HepG2 (cell line): ENCODE measurements around the gene HAPLN2. TPM values are rescaled to one million over a fixed set of nuclear protein-coding genes. Genes with fewer than 3 reads are reported as not detected.
A peak's percentile ranks its signal among the peaks of the same experiment; 100 is the strongest.

Source experiments
- ATAC-seq: fragments of 200-7000 bp; cut with Tn5 transposase; 3 replicates; pipeline ENCODE4 v1.9.1; 2020; ENCODE audit warnings: mild to moderate bottlenecking, moderate library complexity
- BruUV-seq: library from RNA; stranded (reverse); fragments of 400-500 nt; replicated peaks from 2 replicates; lab custom pipeline; 2021; lab: Mats Ljungman, UMichigan
- CTCF ChIA-PET: fragments of 300-600 bp; formaldehyde crosslinking; extraction: SDS; loops from one replicate; lab custom pipeline; 2021; ENCODE audit warnings: low total read pairs, inconsistent platforms, low intra/inter-chr PET ratio; lab: Yijun Ruan, JAX
- POLR2A ChIA-PET: fragments of 350-600 bp; sonication (Branson Sonifier 250); formaldehyde crosslinking; loops from one replicate; lab custom pipeline; 2020; ENCODE audit warnings: antibody characterized with exemption, inconsistent platforms; lab: Yijun Ruan, JAX
- DNase-seq: peaks from one replicate; pipeline ENCODE4 v3.0.0-alpha.2; 2015; ENCODE audit warnings: low spot score
- FAIRE-seq: peaks from 3 replicates; lab custom pipeline; 2011; peaks lifted over from hg19 to GRCh38; lab: Jason Lieb, UNC
- H2AFZ ChIP-seq: one replicate; pipeline ENCODE4 v1.6.1; 2011; ENCODE audit warnings: low read length, inconsistent platforms
- H3K27ac ChIP-seq: fragments of 300-600 bp; 3 replicates; pipeline ENCODE4 v1.8.0; 2011; ENCODE audit warnings: mixed run types, mild to moderate bottlenecking, mixed read lengths, low read length, inconsistent platforms; ENCODE audit not compliant: insufficient read depth; ENCODE audit errors: extremely low read length
- H3K27me3 ChIP-seq, 2 experiments: fragments of 200-600 bp in 1 of 2; 2 replicates in 1 of 2; 3 replicates in 1 of 2; pipeline versions ENCODE4 v1.6.0 to v1.8.0; 2011; ENCODE audit warnings: low read length in 2 of 2, mild to moderate bottlenecking in 2 of 2, moderate library complexity in 2 of 2, inconsistent platforms in 1 of 2; ENCODE audit not compliant: insufficient read depth in 2 of 2, control insufficient read depth in 1 of 2
- H3K36me3 ChIP-seq, 2 experiments: fragments of 200-600 bp in 1 of 2; replicated peaks in 1 of 2; 2 replicates in 1 of 2; 3 replicates in 1 of 2; pipeline versions ENCODE4 v1.5.1 to v1.8.0; 2011; ENCODE audit warnings: low read length in 2 of 2, inconsistent platforms in 1 of 2; ENCODE audit not compliant: insufficient read depth in 2 of 2, control insufficient read depth in 1 of 2
- H3K4me1 ChIP-seq: 2 replicates; pipeline ENCODE4 v1.5.1; 2012; ENCODE audit warnings: low read length, inconsistent platforms; ENCODE audit not compliant: insufficient read depth
- H3K4me2 ChIP-seq: 2 replicates; pipeline ENCODE4 v1.6.0; 2011; ENCODE audit warnings: low read depth, low read length, inconsistent platforms
- H3K4me3 ChIP-seq, 3 experiments: fragments of 200-600 bp in 1 of 3; sonication (generic), shearing (Covaris generic) in 1 of 3; replicated peaks in 1 of 3; 2 replicates each; pipeline ENCODE4 v1.5.1; 2011 to 2016; ENCODE audit warnings: low read length in 3 of 3, inconsistent platforms in 2 of 3, low read depth in 2 of 3, mild to moderate bottlenecking in 2 of 3, control low read depth in 1 of 3, mixed read lengths in 1 of 3; ENCODE audit not compliant: insufficient read depth in 1 of 3
- H3K79me2 ChIP-seq: one replicate; pipeline ENCODE4 v1.6.1; 2011; ENCODE audit warnings: low read length, inconsistent platforms; ENCODE audit not compliant: insufficient read depth
- H3K9ac ChIP-seq: 2 replicates; pipeline ENCODE4 v1.6.0; 2011; ENCODE audit warnings: mild to moderate bottlenecking, low read depth, low read length, inconsistent platforms; ENCODE audit not compliant: insufficient read depth
- H3K9me3 ChIP-seq: 2 replicates; pipeline ENCODE4 v1.5.1; 2012; ENCODE audit warnings: mild to moderate bottlenecking, low read length
- H4K20me1 ChIP-seq: 2 replicates; pipeline ENCODE4 v1.6.0; 2011; ENCODE audit warnings: inconsistent platforms, mild to moderate bottlenecking, low read length, moderate library complexity; ENCODE audit not compliant: insufficient read depth
- ELF3 ChIP-seq: IDR thresholded peaks from 2 replicates; pipeline ENCODE4 v1.6.1; 2016; ENCODE audit warnings: missing genetic modification reagents, missing compliant biosample characterization
- FOSL2 ChIP-seq: sonication (generic); formaldehyde crosslinking; IDR thresholded peaks from 2 replicates; pipeline ENCODE4 v1.4.0; 2020; ENCODE audit warnings: missing genetic modification reagents
- ZNF501 ChIP-seq: sonication (generic); formaldehyde crosslinking; IDR thresholded peaks from 2 replicates; pipeline ENCODE4 v1.5.1; 2020; ENCODE audit warnings: mild to moderate bottlenecking, moderate library complexity, missing genetic modification reagents
- ZNF7 ChIP-seq: IDR thresholded peaks from 2 replicates; pipeline ENCODE4 v1.6.1; 2016; ENCODE audit warnings: missing biosample characterization, missing genetic modification reagents
- ZNF790 ChIP-seq: sonication (generic); formaldehyde crosslinking; IDR thresholded peaks from 2 replicates; pipeline ENCODE4 v1.8.0; 2022; ENCODE audit warnings: missing genetic modification reagents, mild to moderate bottlenecking, borderline replicate concordance
- ZNF816 ChIP-seq: sonication (generic); formaldehyde crosslinking; IDR thresholded peaks from 2 replicates; pipeline ENCODE4 v1.8.0; 2022; ENCODE audit warnings: missing genetic modification reagents, mild to moderate bottlenecking, borderline replicate concordance
- WGBS: methylation state at CpG from one replicate; pipeline ENCODE4 v1.1.6; 2017; ENCODE audit warnings: low lambda C conversion rate; 5-methylcytosine and 5-hydroxymethylcytosine counted together
- in situ Hi-C: cut with HindIII; loops from 2 replicates; pipeline ENCODE4 v1.10.0; 2017; ENCODE audit warnings: low pct_unique_long_range_greater_than_20kb; ENCODE audit not compliant: extremely low pct_ligation_motif_present
- intact Hi-C: fragments of 100-400 bp; cut with micrococcal nuclease; formaldehyde crosslinking; loops from one replicate; pipeline ENCODE4 v1.10.0; 2022; ENCODE audit not compliant: unreplicated experiment
- polyA plus RNA-seq, 8 experiments: library from polyadenylated mRNA; depleted of rRNA in 3 of 8; stranded (reverse) in 7 of 8; unstranded in 1 of 8; fragments of >200 nt; fragmentation: Illumina TruSeq in 4 of 8; extraction: Trizol in 4 of 8; gene quantifications; 2 replicates each; pipeline versions ENCODE4 v1.2.1 to v1.2.3, GENCODE V29; 2011 to 2016; ENCODE audit warnings: low read depth in 4 of 8, missing spikeins in 1 of 8, mixed read lengths in 1 of 8; ENCODE audit not compliant: insufficient read depth in 1 of 8
- total RNA-seq, 5 experiments: library from RNA; depleted of rRNA; stranded (reverse); fragments of >200 nt; fragmentation: Illumina TruSeq; extraction: Trizol; gene quantifications; 2 replicates each; pipeline ENCODE4 v1.2.3, GENCODE V29; 2016; ENCODE audit warnings: low read depth in 1 of 5
- TF ChIP-seq, protein P1 (sequence below): sonication (generic); formaldehyde crosslinking; IDR thresholded peaks from 2 replicates; pipeline ENCODE4 v1.4.0; 2020; ENCODE audit warnings: mild to moderate bottlenecking, missing genetic modification reagents

HAPLN2 gene
- total and polyA plus RNA-seq, 2 of the 13 experiments (the other 11 are each of a cell fraction or from before 2014, with no cell fraction given): not detected

DNA sequence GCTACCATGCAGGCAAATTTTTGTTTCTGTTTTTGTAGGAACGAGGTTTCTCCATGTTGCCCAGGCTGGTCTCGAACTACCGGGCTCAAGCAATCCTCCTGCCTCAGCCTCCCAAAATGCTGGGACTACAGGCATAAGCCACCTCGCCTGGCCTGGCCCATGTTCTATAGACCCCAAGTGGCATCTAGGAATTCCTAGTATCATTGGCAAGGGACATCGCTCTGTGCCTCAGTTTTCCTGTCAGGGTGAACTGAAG is 43.5 kb downstream of the HAPLN2 start:
- peaks cover 21% of the 10 kb centered on the region for H4K20me1 ChIP-seq
- no TSS peak for BruUV-seq
- ChIA-PET POLR2A (interaction anchor here (11.4 kb wide), 1 partner anchor 11 kb away, joined by 189 read pairs; the partner anchor contains the start of gene NES), CTCF (no interaction called here)
- no peak overlapping the region for H3K9ac ChIP-seq
- FAIRE-seq: no peak
- in situ Hi-C loops: no loop called here
- no peaks in the 10 kb centered on the region for H3K9me3 ChIP-seq
- 100% methylated on average over 5 of the region's 5 CpGs for WGBS
- H3K4me1 ChIP-seq: peaks cover 85% of the 10 kb centered on the region
- no peak overlapping the region for H3K27ac ChIP-seq
- TF ChIP-seq ZNF790 (no peak), ELF3 (CRISPR knock-in tag) (no peak)
- TF ChIP-seq, protein P1, sequence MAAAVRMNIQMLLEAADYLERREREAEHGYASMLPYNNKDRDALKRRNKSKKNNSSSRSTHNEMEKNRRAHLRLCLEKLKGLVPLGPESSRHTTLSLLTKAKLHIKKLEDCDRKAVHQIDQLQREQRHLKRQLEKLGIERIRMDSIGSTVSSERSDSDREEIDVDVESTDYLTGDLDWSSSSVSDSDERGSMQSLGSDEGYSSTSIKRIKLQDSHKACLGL: no peak
- TF ChIP-seq, all 625 proteins: peak for 0
- no peak overlapping the region for H3K4me3 ChIP-seq
- H3K79me2 ChIP-seq: peaks cover 20% of the 10 kb centered on the region
- ATAC-seq (no peak), DNase-seq (no peak)
- H2AFZ ChIP-seq: no peak overlapping the region
- no peaks in the 10 kb centered on the region; a peak in 1 of 5 replicates for H3K27me3 ChIP-seq
- intact Hi-C loops: loop anchor here (10.0 kb wide), 1 partner anchor 62 kb away; the partner anchor contains the start of genes ISG20L2 and METTL25B
- H3K4me2 ChIP-seq: no peak overlapping the region
- H3K36me3 ChIP-seq: peaks cover 0 to 5% of the 10 kb centered on the region in 2 experiments; a peak in 1 of 5 replicates

DNA sequence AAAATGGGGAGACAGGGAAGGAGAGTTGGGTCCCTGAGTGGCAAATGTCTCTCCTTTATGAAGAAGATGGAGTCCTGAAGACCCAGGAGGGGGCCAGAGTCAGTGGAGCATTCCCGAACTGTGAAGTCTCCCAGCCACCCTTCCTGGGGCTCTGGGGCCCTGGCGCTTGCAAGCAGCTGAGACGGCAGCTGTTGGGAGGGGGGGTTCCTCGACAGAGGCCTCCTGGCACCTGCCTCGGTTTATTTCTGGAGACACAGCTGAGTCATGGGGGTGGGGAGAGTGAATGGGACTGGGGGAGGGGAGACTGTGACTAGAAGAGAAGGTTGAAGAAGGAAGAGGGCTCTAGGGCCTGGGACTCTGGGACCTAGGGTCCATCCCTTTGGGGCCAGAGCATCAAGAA is 44.0 kb downstream of the HAPLN2 start:
- Histone ChIP-seq H3K27ac (no peak overlapping the region), H2AFZ (no peak overlapping the region), H3K9ac (no peak overlapping the region), H3K27me3 (no peaks in the 10 kb centered on the region; a peak in 1 of 5 replicates), H3K9me3 (no peaks in the 10 kb centered on the region), H3K4me2 (no peak overlapping the region), H3K4me1 (peaks cover 85% of the 10 kb centered on the region), H3K79me2 (peaks cover 20% of the 10 kb centered on the region), H3K4me3 (no peak overlapping the region), H3K36me3 (peaks cover 0 to 5% of the 10 kb centered on the region in 2 experiments; a peak in 1 of 5 replicates), H4K20me1 (peaks cover 17% of the 10 kb centered on the region)
- DNase-seq (no peak), FAIRE-seq (no peak), ATAC-seq (no peak)
- POLR2A ChIA-PET: interaction anchor here (11.4 kb wide), 1 partner anchor 11 kb away, joined by 189 read pairs; the partner anchor contains the start of gene NES
- in situ Hi-C loops (no loop called here), intact Hi-C loops (loop anchor here (10.0 kb wide), 1 partner anchor 62 kb away; the partner anchor contains the start of genes ISG20L2 and METTL25B)
- no peak for TF ChIP-seq ZNF816
- TF ChIP-seq ZNF501 (CRISPR knock-in tag): no peak
- TF ChIP-seq ZNF7 (CRISPR knock-in tag): no peak
- TF ChIP-seq FOSL2 (CRISPR knock-in tag): 0 out of 2 replicates have a peak, but pooled peaks have one; percentile 21
- CTCF ChIA-PET: no interaction called here
- BruUV-seq: no TSS peak
- 36% methylated on average over 4 of the region's 5 CpGs for WGBS
